A549 (cell line): ENCODE results near the gene CHD6. TPM values are rescaled to one million over a fixed set of nuclear protein-coding genes. Genes with fewer than 3 reads are reported as not detected.

Experiments used
- ATAC-seq, 2 experiments: fragments of 200-7000 bp in 1 of 2; fragments of >200 bp in 1 of 2; cut with Nextera tagmentation in 1 of 2; cut with Tn5 transposase in 1 of 2; 3 replicates each; pipeline versions ENCODE4 v1.8.0 to v1.9.1; 2018 to 2020; ENCODE audit warnings: mild to moderate bottlenecking in 1 of 2, moderate library complexity in 1 of 2
- CTCF ChIA-PET: fragments of 300-600 bp; sonication (Branson Sonifier 250); formaldehyde crosslinking; extraction: SDS; loops from one replicate; lab custom pipeline; 2021; ENCODE audit warnings: antibody characterized with exemption, inconsistent platforms; lab: Yijun Ruan, JAX
- POLR2A ChIA-PET: fragments of 350-600 bp; formaldehyde crosslinking; extraction: SDS; loops from one replicate; lab custom pipeline; 2021; ENCODE audit warnings: antibody characterized with exemption, inconsistent platforms; lab: Yijun Ruan, JAX
- DNase-seq, 2 experiments: peaks; one replicate each; pipeline versions ENCODE4 v3.0.0 to v3.0.0-alpha.2; 2011 to 2016; ENCODE audit warnings: low read depth in 1 of 2, low spot score in 1 of 2
- FAIRE-seq: peaks from 2 replicates; lab custom pipeline; 2011; peaks lifted over from hg19 to GRCh38; lab: Jason Lieb, UNC
- H3K27ac ChIP-seq, 2 experiments: fragments of >200 bp; sonication (Bioruptor Twin); formaldehyde crosslinking; 3 replicates each; pipeline ENCODE4 v1.5.1; 2016 to 2017
- H3K4me1 ChIP-seq: fragments of >200 bp; sonication (Bioruptor Twin); formaldehyde crosslinking; 3 replicates; pipeline ENCODE4 v1.6.1; 2016
- H3K4me2 ChIP-seq: fragments of >200 bp; sonication (Bioruptor Twin); formaldehyde crosslinking; 3 replicates; pipeline ENCODE4 v1.6.1; 2016
- H3K4me3 ChIP-seq: fragments of >200 bp; sonication (Bioruptor Twin); formaldehyde crosslinking; 3 replicates; pipeline ENCODE4 v1.5.1; 2016
- H3K9me3 ChIP-seq: fragments of >200 bp; sonication (Bioruptor Twin); formaldehyde crosslinking; 3 replicates; pipeline ENCODE4 v1.6.1; 2016
- CEBPB ChIP-seq, 2 experiments: fragments of >200 bp in 1 of 2; sonication (Bioruptor Twin) in 1 of 2; formaldehyde crosslinking in 1 of 2; IDR thresholded peaks; 2 replicates each; pipeline ENCODE4 v1.6.1; 2012 to 2016
- CHD2 ChIP-seq: fragments of 150-350 bp; IDR thresholded peaks from 2 replicates; pipeline ENCODE4 v1.6.1; 2014; ENCODE audit warnings: low read length; ENCODE audit not compliant: partially characterized antibody
- CHD4 ChIP-seq: fragments of 200-600 bp; sonication (generic); IDR thresholded peaks from 2 replicates; pipeline ENCODE4 v1.6.1; 2016; ENCODE audit warnings: antibody characterized with exemption, mild to moderate bottlenecking, borderline replicate concordance
- ELK1 ChIP-seq: fragments of 150-350 bp; IDR thresholded peaks from 2 replicates; pipeline ENCODE4 v1.6.1; 2014; ENCODE audit warnings: low read depth, mild to moderate bottlenecking, low read length
- FOSB ChIP-seq: fragments of 250-450 bp; sonication (Bioruptor Pico); IDR thresholded peaks from 2 replicates; pipeline ENCODE4 v1.5.0; 2020; ENCODE audit warnings: mild to moderate bottlenecking, moderate library complexity
- FOSL2 ChIP-seq, 2 experiments: fragments of 450-650 bp in 1 of 2; fragments of >200 bp in 1 of 2; sonication (Bioruptor Twin) in 1 of 2; formaldehyde crosslinking; IDR thresholded peaks; 2 replicates each; pipeline versions ENCODE4 v1.5.0 to v1.6.1; 2016 to 2020; ENCODE audit warnings: mild to moderate bottlenecking in 1 of 2, moderate library complexity in 1 of 2
- HOXA7 ChIP-seq: fragments of 250-450 bp; sonication (Bioruptor Pico); IDR thresholded peaks from 2 replicates; pipeline ENCODE4 v1.5.0; 2020; ENCODE audit warnings: mild to moderate bottlenecking, moderate library complexity
- JUN ChIP-seq, 2 experiments: fragments of >200 bp; sonication (Bioruptor Twin); formaldehyde crosslinking; IDR thresholded peaks; 2 replicates in 1 of 2; 3 replicates in 1 of 2; pipeline ENCODE4 v1.6.1; 2016 to 2017
- KDM5A ChIP-seq: fragments of 200-600 bp; sonication (generic); IDR thresholded peaks from 2 replicates; pipeline ENCODE4 v1.6.1; 2016; ENCODE audit warnings: antibody characterized with exemption, mild to moderate bottlenecking
- MAX ChIP-seq: IDR thresholded peaks from 2 replicates; pipeline ENCODE4 v1.6.1; 2012
- MYC ChIP-seq: IDR thresholded peaks from 2 replicates; pipeline ENCODE4 v1.6.1; 2012; ENCODE audit warnings: mild to moderate bottlenecking, inconsistent platforms, low read length, improper control_type of control experiment, borderline replicate concordance
- NFE2L2 ChIP-seq: fragments of 150-350 bp; conservative IDR thresholded peaks from 2 replicates; pipeline ENCODE4 v1.6.1; 2014; ENCODE audit warnings: low read length
- NPAS2 ChIP-seq: fragments of 250-450 bp; sonication (Bioruptor Pico); IDR thresholded peaks from 2 replicates; pipeline ENCODE4 v1.8.0; 2022; ENCODE audit warnings: mild to moderate bottlenecking, moderate library complexity, borderline replicate concordance
- PHF8 ChIP-seq: fragments of 200-600 bp; sonication (generic); IDR thresholded peaks from 2 replicates; pipeline ENCODE4 v1.6.1; 2016; ENCODE audit warnings: low read depth, mild to moderate bottlenecking, antibody characterized with exemption, moderate library complexity, borderline replicate concordance
- POLR2A ChIP-seq: IDR thresholded peaks from 2 replicates; pipeline ENCODE4 v1.6.1; 2012; ENCODE audit warnings: mild to moderate bottlenecking, low read length
- RCOR1 ChIP-seq: fragments of 150-350 bp; IDR thresholded peaks from 2 replicates; pipeline ENCODE4 v1.6.1; 2014; ENCODE audit warnings: antibody characterized with exemption, low read length, low read depth
- SREBF2 ChIP-seq: fragments of 450-650 bp; IDR thresholded peaks from 2 replicates; pipeline ENCODE4 v1.6.1; 2014; ENCODE audit warnings: mild to moderate bottlenecking, moderate library complexity
- ZC3H11A ChIP-seq: fragments of 450-650 bp; IDR thresholded peaks from 2 replicates; pipeline ENCODE4 v1.6.1; 2014; ENCODE audit warnings: antibody characterized with exemption, mild to moderate bottlenecking
- ZNF302 ChIP-seq: fragments of 250-450 bp; sonication (Bioruptor Pico); IDR thresholded peaks from 2 replicates; pipeline ENCODE4 v1.9.0; 2021; ENCODE audit warnings: inconsistent platforms, mild to moderate bottlenecking, moderate library complexity
- ZSCAN20 ChIP-seq: fragments of 250-450 bp; sonication (Bioruptor Pico); IDR thresholded peaks from 2 replicates; pipeline ENCODE4 v1.8.0; 2022; ENCODE audit warnings: mild to moderate bottlenecking, moderate library complexity
- WGBS: methylation state at CpG from one replicate; pipeline ENCODE4 v1.1.6; 2017; ENCODE audit errors: missing lambda C conversion rate; 5-methylcytosine and 5-hydroxymethylcytosine counted together
- polyA minus RNA-seq: library from RNA; depleted of rRNA, polyadenylated mRNA; stranded (reverse); fragments of >200 nt; gene quantifications from 2 replicates; pipeline ENCODE4 v1.2.3, GENCODE V29; 2011; rRNA and poly(A)+ RNA removed
- polyA plus RNA-seq, 4 experiments: library from polyadenylated mRNA; depleted of rRNA in 3 of 4; stranded (reverse); fragments of >200 nt; fragmentation: RNase III in 1 of 4; extraction: RNeasy Plus Mini Kit Qiagen cat#74134 plus additional on column Dnase treatment in 1 of 4; gene quantifications; 2 replicates in 3 of 4; 3 replicates in 1 of 4; pipeline ENCODE4 v1.2.3, GENCODE V29; 2011 to 2017
- TF ChIP-seq, protein P1 (sequence below): fragments of 250-450 bp; sonication (Bioruptor Pico); IDR thresholded peaks from 2 replicates; pipeline ENCODE4 v1.5.0; 2021; ENCODE audit warnings: mild to moderate bottlenecking, moderate library complexity, borderline replicate concordance
- TF ChIP-seq, protein P2 (sequence below): fragments of 250-450 bp; sonication (Bioruptor Pico); IDR thresholded peaks from 2 replicates; pipeline ENCODE4 v1.5.0; 2020; ENCODE audit warnings: low read depth, mild to moderate bottlenecking, moderate library complexity
- TF ChIP-seq, protein P3 (sequence below): IDR thresholded peaks from 2 replicates; pipeline ENCODE4 v1.6.1; 2012
- TF ChIP-seq, protein P4 (sequence below): fragments of >200 bp; sonication (Bioruptor Twin); formaldehyde crosslinking; IDR thresholded peaks from 3 replicates; pipeline ENCODE4 v1.6.1; 2016
- TF ChIP-seq, protein P5 (sequence below): IDR thresholded peaks from 2 replicates; pipeline ENCODE4 v1.6.1; 2012; ENCODE audit warnings: low read depth, borderline replicate concordance

The CHD6 gene, protein sequence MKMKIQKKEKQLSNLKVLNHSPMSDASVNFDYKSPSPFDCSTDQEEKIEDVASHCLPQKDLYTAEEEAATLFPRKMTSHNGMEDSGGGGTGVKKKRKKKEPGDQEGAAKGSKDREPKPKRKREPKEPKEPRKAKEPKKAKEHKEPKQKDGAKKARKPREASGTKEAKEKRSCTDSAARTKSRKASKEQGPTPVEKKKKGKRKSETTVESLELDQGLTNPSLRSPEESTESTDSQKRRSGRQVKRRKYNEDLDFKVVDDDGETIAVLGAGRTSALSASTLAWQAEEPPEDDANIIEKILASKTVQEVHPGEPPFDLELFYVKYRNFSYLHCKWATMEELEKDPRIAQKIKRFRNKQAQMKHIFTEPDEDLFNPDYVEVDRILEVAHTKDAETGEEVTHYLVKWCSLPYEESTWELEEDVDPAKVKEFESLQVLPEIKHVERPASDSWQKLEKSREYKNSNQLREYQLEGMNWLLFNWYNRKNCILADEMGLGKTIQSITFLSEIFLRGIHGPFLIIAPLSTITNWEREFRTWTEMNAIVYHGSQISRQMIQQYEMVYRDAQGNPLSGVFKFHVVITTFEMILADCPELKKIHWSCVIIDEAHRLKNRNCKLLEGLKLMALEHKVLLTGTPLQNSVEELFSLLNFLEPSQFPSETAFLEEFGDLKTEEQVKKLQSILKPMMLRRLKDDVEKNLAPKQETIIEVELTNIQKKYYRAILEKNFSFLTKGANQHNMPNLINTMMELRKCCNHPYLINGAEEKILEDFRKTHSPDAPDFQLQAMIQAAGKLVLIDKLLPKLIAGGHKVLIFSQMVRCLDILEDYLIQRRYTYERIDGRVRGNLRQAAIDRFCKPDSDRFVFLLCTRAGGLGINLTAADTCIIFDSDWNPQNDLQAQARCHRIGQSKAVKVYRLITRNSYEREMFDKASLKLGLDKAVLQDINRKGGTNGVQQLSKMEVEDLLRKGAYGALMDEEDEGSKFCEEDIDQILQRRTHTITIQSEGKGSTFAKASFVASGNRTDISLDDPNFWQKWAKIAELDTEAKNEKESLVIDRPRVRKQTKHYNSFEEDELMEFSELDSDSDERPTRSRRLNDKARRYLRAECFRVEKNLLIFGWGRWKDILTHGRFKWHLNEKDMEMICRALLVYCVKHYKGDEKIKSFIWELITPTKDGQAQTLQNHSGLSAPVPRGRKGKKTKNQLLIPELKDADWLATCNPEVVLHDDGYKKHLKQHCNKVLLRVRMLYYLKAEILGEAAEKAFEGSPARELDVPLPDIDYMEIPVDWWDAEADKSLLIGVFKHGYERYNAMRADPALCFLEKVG (N-terminal part only)
- 20.7 and 22.6 TPM in 2 replicates for polyA plus RNA-seq (2011; rRNA removed)
- 3.6 and 4.1 TPM in 2 replicates for polyA plus RNA-seq (2012; cell fraction: cytosol; rRNA removed)
- polyA plus RNA-seq (2012; cell fraction: nucleus; rRNA removed), result 9.4 and 11.1 TPM in 2 replicates
- polyA plus RNA-seq (2017; fragmentation: RNase III; extraction: RNeasy Plus Mini Kit Qiagen cat#74134 plus additional on column Dnase treatment), result 7.6 to 8.2 TPM (median 8.0 TPM) in 3 replicates
- 37.7 and 46.6 TPM in 2 replicates for polyA minus RNA-seq

DNA sequence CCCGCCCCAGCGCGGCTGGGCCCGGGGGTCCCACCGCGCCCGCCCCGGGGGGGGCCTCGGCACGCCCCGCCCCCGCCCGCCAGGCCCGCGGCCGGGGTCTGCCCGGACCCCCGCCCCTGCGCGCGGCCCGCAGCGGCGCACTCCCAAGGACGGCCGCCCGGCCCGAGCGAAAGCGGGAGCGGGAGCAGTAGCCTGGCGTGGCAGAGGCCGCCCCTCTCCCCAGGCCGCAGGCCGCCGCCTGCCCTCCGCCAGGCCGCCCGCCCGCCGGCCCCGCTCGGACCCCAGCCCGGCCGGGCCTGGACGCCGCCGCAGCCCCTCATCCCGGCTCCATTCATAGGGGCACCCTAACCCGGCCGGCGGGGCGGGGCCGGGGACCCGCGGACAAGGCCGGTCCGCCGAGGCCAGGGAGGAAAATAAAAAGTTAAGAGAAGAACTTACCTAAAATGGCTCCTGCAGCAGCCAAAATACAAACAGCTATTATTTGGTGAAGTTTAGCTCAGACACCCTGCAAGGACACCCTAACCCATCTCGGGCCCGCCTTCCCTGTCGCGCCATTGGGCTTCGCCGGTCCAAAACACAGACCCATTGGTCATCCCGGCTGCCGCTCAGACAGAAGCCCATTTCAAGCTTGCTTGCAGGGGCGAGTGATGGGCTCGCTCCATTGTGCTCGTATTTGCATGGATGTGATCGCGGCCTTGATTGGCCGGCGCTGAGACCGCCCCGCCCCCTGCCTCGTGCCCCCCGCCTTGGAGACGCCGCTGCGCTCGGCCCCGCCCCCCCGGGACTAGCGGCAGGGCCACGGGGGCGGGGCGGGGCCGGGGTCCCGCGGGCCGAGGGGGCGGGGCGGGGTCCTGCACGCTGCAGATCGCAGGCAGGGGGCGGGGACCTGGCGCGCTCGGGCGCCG lies at the start of gene CHD6:
TSS of gene CHD6 (minus strand) at position 476 of the 905 bp plus-strand sequence. CDS start 67,040 bp downstream, outside the sequence.
- Histone ChIP-seq H3K4me1 (peaks cover 19% of the 10 kb centered on the region), H3K4me2 (peak within 1 kb of the TSS; percentile 91), H3K4me3 (peak within 1 kb of the TSS; percentile 98), H3K27ac (peak within 1 kb of the TSS; percentile 94 to 96), H3K9me3 (no peaks in the 10 kb centered on the region)
- ChIA-PET POLR2A (interaction anchor here (0.6 to 2.3 kb wide), 7 partner anchors 10 to 162 kb away, joined by 3 to 23 read pairs (median 3); no protein-coding TSS in a partner anchor), CTCF (interaction anchor here (1.0 to 1.6 kb wide), 5 partner anchors 9 to 75 kb away, joined by 3 to 4 read pairs (median 3); no protein-coding TSS in a partner anchor)
- peak; percentile 7 for FAIRE-seq
- WGBS, result 0% methylated on average over 19 of the region's 102 CpGs
- peak; percentile 98 to 100 for ATAC-seq
- peak; percentile 96 to 99 for DNase-seq
- TF ChIP-seq SREBF2, result no peak
- TF ChIP-seq NFE2L2, result no peak
- TF ChIP-seq MAX, result 0 out of 2 replicates have a peak, but pooled peaks have one; percentile 33
- no peak for TF ChIP-seq RCOR1
- TF ChIP-seq NPAS2, result no peak
- TF ChIP-seq, protein P1, sequence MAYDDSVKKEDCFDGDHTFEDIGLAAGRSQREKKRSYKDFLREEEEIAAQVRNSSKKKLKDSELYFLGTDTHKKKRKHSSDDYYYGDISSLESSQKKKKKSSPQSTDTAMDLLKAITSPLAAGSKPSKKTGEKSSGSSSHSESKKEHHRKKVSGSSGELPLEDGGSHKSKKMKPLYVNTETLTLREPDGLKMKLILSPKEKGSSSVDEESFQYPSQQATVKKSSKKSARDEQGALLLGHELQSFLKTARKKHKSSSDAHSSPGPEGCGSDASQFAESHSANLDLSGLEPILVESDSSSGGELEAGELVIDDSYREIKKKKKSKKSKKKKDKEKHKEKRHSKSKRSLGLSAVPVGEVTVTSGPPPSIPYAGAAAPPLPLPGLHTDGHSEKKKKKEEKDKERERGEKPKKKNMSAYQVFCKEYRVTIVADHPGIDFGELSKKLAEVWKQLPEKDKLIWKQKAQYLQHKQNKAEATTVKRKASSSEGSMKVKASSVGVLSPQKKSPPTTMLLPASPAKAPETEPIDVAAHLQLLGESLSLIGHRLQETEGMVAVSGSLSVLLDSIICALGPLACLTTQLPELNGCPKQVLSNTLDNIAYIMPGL (CRISPR knock-in tag), result no peak
- no peak for TF ChIP-seq CHD4
- no peak for TF ChIP-seq KDM5A
- no peak for TF ChIP-seq CEBPB (IDR thresholded peaks at IDR 0.05)
- TF ChIP-seq JUN (IDR thresholded peaks at IDR 0.05), result peak in 1 of 2 experiments; percentile 46; a peak in 1 of 5 replicates
- TF ChIP-seq MYC, result no peak
- no peak for TF ChIP-seq ZSCAN20
- TF ChIP-seq, protein P2, sequence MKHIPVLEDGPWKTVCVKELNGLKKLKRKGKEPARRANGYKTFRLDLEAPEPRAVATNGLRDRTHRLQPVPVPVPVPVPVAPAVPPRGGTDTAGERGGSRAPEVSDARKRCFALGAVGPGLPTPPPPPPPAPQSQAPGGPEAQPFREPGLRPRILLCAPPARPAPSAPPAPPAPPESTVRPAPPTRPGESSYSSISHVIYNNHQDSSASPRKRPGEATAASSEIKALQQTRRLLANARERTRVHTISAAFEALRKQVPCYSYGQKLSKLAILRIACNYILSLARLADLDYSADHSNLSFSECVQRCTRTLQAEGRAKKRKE, result no peak
- TF ChIP-seq CHD2, result no peak
- no peak for TF ChIP-seq ZC3H11A
- TF ChIP-seq, protein P3, sequence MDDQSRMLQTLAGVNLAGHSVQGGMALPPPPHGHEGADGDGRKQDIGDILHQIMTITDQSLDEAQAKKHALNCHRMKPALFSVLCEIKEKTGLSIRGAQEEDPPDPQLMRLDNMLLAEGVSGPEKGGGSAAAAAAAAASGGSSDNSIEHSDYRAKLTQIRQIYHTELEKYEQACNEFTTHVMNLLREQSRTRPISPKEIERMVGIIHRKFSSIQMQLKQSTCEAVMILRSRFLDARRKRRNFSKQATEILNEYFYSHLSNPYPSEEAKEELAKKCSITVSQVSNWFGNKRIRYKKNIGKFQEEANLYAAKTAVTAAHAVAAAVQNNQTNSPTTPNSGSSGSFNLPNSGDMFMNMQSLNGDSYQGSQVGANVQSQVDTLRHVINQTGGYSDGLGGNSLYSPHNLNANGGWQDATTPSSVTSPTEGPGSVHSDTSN, result peak; percentile 99
- no peak for TF ChIP-seq FOSB (CRISPR knock-in tag)
- TF ChIP-seq, protein P4, sequence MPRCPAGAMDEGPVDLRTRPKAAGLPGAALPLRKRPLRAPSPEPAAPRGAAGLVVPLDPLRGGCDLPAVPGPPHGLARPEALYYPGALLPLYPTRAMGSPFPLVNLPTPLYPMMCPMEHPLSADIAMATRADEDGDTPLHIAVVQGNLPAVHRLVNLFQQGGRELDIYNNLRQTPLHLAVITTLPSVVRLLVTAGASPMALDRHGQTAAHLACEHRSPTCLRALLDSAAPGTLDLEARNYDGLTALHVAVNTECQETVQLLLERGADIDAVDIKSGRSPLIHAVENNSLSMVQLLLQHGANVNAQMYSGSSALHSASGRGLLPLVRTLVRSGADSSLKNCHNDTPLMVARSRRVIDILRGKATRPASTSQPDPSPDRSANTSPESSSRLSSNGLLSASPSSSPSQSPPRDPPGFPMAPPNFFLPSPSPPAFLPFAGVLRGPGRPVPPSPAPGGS, result no peak
- TF ChIP-seq FOSL2 (IDR thresholded peaks at IDR 0.05), result no peak
- TF ChIP-seq FOSL2 (CRISPR knock-in tag; IDR thresholded peaks at IDR 0.05), result no peak
- no peak for TF ChIP-seq POLR2A
- TF ChIP-seq, protein P5, sequence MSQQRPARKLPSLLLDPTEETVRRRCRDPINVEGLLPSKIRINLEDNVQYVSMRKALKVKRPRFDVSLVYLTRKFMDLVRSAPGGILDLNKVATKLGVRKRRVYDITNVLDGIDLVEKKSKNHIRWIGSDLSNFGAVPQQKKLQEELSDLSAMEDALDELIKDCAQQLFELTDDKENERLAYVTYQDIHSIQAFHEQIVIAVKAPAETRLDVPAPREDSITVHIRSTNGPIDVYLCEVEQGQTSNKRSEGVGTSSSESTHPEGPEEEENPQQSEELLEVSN, result no peak
- TF ChIP-seq ELK1, result no peak
- no peak for TF ChIP-seq HOXA7 (CRISPR knock-in tag)
- no peak for TF ChIP-seq ZNF302
- TF ChIP-seq PHF8, result peak; percentile 47; the same call in 1 of the 2 replicates
